Fibroblast of lung (primary cell): ENCODE data around the gene TMEM143. TPM values are rescaled to one million over a fixed set of nuclear protein-coding genes. Genes with fewer than 3 reads are reported as not detected.
A peak's percentile ranks its signal among the peaks of the same experiment; 100 is the strongest.

ENCODE experiments used
- DNase-seq, 2 donors: peaks; one replicate each; pipeline versions ENCODE4 v3.0.0 to v3.0.0-alpha.2; 2010; ENCODE audit warnings: low read depth in 2 of 2
- H2AFZ ChIP-seq: 2 replicates; pipeline ENCODE4 v1.5.1; 2012; ENCODE audit warnings: low read length, control low read depth, inconsistent platforms
- H3K27ac ChIP-seq: 2 replicates; pipeline ENCODE4 v1.5.1; 2011; ENCODE audit warnings: low read length, control low read depth; ENCODE audit not compliant: insufficient read depth
- H3K27me3 ChIP-seq: 2 replicates; pipeline ENCODE4 v1.5.1; 2011; ENCODE audit warnings: mild to moderate bottlenecking, low read length; ENCODE audit not compliant: control insufficient read depth, insufficient read depth
- H3K36me3 ChIP-seq: 2 replicates; pipeline ENCODE4 v1.5.1; 2011; ENCODE audit warnings: low read length; ENCODE audit not compliant: control insufficient read depth, insufficient read depth
- H3K4me1 ChIP-seq: 2 replicates; pipeline ENCODE4 v1.5.1; 2011; ENCODE audit warnings: low read length; ENCODE audit not compliant: control insufficient read depth, insufficient read depth; ENCODE audit errors: extremely low read depth
- H3K4me2 ChIP-seq: 2 replicates; pipeline ENCODE4 v1.5.1; 2011; ENCODE audit warnings: low read length, control low read depth; ENCODE audit not compliant: insufficient read depth; ENCODE audit errors: extremely low read depth
- H3K4me3 ChIP-seq, 4 experiments: fragments of 200-600 bp in 1 of 4; sonication (generic) in 1 of 4; replicated peaks in 1 of 4; 2 replicates each; pipeline ENCODE4 v1.5.1; 2011 to 2016; ENCODE audit warnings: low read length in 4 of 4, low read depth in 3 of 4, mild to moderate bottlenecking in 3 of 4, control low read depth in 2 of 4, inconsistent platforms in 1 of 4, mixed read lengths in 1 of 4; ENCODE audit not compliant: insufficient read depth in 1 of 4; ENCODE audit errors: control extremely low read depth in 1 of 4
- H3K79me2 ChIP-seq: 2 replicates; pipeline ENCODE4 v1.5.1; 2012; ENCODE audit warnings: mild to moderate bottlenecking, low read length, inconsistent platforms; ENCODE audit not compliant: control insufficient read depth, insufficient read depth
- H3K9ac ChIP-seq: 2 replicates; pipeline ENCODE4 v1.5.1; 2011; ENCODE audit warnings: mild to moderate bottlenecking, low read length, control low read depth; ENCODE audit not compliant: insufficient read depth
- H3K9me3 ChIP-seq: 2 replicates; pipeline ENCODE4 v1.5.1; 2012; ENCODE audit warnings: low read depth, low read length; ENCODE audit not compliant: control insufficient read depth, insufficient read depth
- H4K20me1 ChIP-seq: 2 replicates; pipeline ENCODE4 v1.5.1; 2011; ENCODE audit warnings: low read length; ENCODE audit not compliant: control insufficient read depth, insufficient read depth; ENCODE audit errors: extremely low read depth
- EZH2 ChIP-seq: IDR thresholded peaks from 2 replicates; pipeline ENCODE4 v1.5.1; 2012; ENCODE audit warnings: low read length, control low read depth, mild to moderate bottlenecking; ENCODE audit errors: missing control alignments
- polyA plus RNA-seq, 2 donors: library from polyadenylated mRNA; depleted of rRNA in 1 of 2; stranded (reverse) in 1 of 2; unstranded in 1 of 2; fragments of >200 nt; gene quantifications; 2 replicates each; pipeline ENCODE4 v1.2.1, GENCODE V29; 2011 to 2012; ENCODE audit warnings: missing spikeins in 1 of 2
- total RNA-seq: library from RNA; depleted of rRNA; stranded (reverse); fragments of >200 nt; gene quantifications from 2 replicates; pipeline ENCODE4 v1.2.1, GENCODE V29; 2014
- TF ChIP-seq, protein P1 (sequence below), 2 donors: IDR thresholded peaks in 1 of 2; conservative IDR thresholded peaks in 1 of 2; 1 replicate in 1 of 2; 2 replicates in 1 of 2; pipeline ENCODE4 v1.5.1; 2011 to 2012; ENCODE audit warnings: low read length in 2 of 2, control low read depth in 1 of 2, inconsistent platforms in 1 of 2, low read depth in 1 of 2, mild to moderate bottlenecking in 1 of 2

The TMEM143 gene
- total and polyA plus RNA-seq, 2 donors (not counting 1 experiment from before 2014, with no cell fraction given): 4.0 to 8.3 TPM

DNA sequence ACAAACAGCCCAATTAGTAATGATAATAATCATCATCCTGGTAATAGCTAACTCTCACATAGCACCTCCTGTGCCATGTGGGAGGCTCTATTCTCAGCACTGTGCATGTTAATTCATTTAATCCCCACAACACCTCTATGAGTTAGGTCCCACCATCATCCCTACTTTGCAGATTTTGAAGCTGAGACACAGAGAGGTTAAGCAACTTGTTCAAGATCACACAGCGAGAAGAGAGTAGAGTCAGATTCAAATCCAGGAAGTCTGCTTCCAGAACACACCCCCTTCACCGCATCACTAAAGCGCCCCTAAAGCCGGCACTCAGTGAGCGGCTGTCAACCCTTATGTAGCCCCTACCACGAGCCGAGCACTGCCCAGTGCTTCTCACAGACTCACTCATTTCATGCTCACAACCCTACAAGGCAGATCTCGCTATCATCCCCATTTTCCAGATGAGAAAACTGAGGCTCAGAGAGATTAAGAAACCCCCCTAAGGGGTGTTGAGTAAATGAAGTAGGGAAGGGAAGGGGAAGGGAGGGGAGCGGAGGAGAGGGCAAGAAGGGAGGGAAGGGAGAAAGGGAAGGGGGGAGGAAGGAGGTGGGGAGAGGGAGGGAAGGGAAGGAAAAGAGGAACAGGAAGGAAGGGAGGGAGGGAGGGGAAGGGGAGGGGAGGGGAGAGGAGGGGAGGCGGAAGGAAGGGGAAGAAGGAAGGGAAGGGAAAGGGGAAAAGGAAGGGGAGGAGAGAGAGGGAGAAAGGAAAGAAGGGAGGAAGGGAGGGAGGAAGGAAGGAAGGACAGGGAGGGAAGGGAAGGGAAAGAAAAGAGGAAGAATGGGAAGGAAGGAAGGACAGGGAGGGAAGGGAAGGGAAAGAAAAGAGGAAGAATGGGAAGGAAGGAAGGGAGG lies 22.0 kb downstream of the TMEM143 start:
- H3K9me3 ChIP-seq: no peaks in the 10 kb centered on the region
- H3K4me3 ChIP-seq: no peak overlapping the region
- H3K9ac ChIP-seq: no peak overlapping the region
- H3K79me2 ChIP-seq: no peaks in the 10 kb centered on the region
- no peaks in the 10 kb centered on the region for H3K36me3 ChIP-seq
- no peak overlapping the region for H3K4me2 ChIP-seq
- no peaks in the 10 kb centered on the region for H3K27me3 ChIP-seq
- no peak overlapping the region for H3K27ac ChIP-seq
- H4K20me1 ChIP-seq: no peaks in the 10 kb centered on the region
- no peak overlapping the region for H2AFZ ChIP-seq
- no peak for DNase-seq
- no peaks in the 10 kb centered on the region for H3K4me1 ChIP-seq
- TF ChIP-seq, protein P1, sequence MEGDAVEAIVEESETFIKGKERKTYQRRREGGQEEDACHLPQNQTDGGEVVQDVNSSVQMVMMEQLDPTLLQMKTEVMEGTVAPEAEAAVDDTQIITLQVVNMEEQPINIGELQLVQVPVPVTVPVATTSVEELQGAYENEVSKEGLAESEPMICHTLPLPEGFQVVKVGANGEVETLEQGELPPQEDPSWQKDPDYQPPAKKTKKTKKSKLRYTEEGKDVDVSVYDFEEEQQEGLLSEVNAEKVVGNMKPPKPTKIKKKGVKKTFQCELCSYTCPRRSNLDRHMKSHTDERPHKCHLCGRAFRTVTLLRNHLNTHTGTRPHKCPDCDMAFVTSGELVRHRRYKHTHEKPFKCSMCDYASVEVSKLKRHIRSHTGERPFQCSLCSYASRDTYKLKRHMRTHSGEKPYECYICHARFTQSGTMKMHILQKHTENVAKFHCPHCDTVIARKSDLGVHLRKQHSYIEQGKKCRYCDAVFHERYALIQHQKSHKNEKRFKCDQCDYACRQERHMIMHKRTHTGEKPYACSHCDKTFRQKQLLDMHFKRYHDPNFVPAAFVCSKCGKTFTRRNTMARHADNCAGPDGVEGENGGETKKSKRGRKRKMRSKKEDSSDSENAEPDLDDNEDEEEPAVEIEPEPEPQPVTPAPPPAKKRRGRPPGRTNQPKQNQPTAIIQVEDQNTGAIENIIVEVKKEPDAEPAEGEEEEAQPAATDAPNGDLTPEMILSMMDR (conservative IDR thresholded peaks at IDR 0.05 in 1 of 2, IDR thresholded peaks at IDR 0.05 in 1 of 2; ENCODE audit: low read depth in 1 of 2, low read length in 2 of 2): no peak
- TF ChIP-seq EZH2: no peak

DNA sequence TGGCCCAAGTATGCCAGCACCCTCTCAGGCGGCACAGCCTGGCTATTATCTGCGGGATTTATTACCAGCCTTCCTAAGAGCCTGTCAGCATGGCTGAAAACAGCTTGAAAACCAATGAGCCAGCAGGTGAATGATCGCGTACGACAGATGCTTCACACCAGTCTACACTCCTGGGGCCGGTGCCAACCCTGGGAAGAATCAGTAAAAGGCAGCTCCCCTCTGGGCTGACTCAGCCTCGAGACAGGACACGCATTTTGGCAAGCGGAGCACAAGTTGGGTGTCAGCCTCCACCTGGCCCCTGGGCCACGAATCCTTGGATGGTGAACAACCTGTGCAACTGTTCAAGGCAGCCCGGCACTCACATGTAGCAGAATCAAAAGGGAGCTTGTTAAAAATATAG lies 22.7 kb downstream of the TMEM143 start:
- H3K27ac ChIP-seq: no peak overlapping the region
- no peaks in the 10 kb centered on the region for H3K79me2 ChIP-seq
- no peak overlapping the region for H2AFZ ChIP-seq
- H4K20me1 ChIP-seq: no peaks in the 10 kb centered on the region
- H3K27me3 ChIP-seq: no peaks in the 10 kb centered on the region
- H3K9me3 ChIP-seq: no peaks in the 10 kb centered on the region
- no peaks in the 10 kb centered on the region for H3K36me3 ChIP-seq
- DNase-seq: peak in 1 of 2 donors; percentile 63
- H3K9ac ChIP-seq: no peak overlapping the region
- H3K4me3 ChIP-seq: no peak overlapping the region
- H3K4me2 ChIP-seq: no peak overlapping the region
- TF ChIP-seq EZH2: no peak
- TF ChIP-seq, protein P1 (conservative IDR thresholded peaks at IDR 0.05 in 1 of 2, IDR thresholded peaks at IDR 0.05 in 1 of 2; ENCODE audit: low read depth in 1 of 2, low read length in 2 of 2): no peak
- no peaks in the 10 kb centered on the region for H3K4me1 ChIP-seq

DNA sequence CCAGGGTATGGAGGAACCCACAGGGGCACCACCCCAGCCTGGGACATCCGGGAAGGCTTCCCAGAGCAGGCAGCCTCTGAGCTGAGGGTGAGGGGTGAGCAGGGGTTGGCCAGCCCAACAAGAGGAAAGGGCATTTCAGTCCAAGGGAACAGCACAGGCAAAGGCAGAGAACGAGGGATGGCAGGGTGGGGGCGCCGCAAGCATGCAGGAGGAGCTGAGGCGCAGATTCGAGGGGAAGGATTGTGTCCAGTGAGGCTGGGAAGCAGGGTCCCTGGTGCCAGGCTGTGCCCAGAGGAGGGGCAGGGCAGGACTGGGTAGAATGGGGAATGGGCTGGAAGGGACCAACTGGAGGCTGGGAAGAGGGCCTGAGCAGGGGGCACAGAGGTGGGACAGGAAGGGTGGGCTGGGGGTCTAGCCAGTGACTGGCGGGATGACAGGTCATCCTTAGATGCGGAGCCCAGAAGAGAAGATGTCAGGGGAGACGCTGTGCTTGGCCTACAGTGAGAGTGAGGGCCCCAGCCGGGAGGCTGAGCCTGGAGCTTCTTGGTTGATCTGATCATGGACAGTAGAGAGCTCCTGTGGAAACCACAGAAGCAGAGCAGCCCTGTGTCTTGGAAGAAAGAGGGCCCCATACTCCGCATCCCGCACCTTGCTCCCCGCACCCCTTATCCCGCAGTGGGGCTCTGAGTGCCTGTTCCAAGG lies 24.8 kb downstream of the TMEM143 start:
- Histone ChIP-seq H3K36me3 (no peaks in the 10 kb centered on the region), H3K79me2 (no peaks in the 10 kb centered on the region), H3K9me3 (no peaks in the 10 kb centered on the region), H2AFZ (no peak overlapping the region), H3K4me2 (no peak overlapping the region), H3K4me1 (no peaks in the 10 kb centered on the region), H3K9ac (no peak overlapping the region), H4K20me1 (no peaks in the 10 kb centered on the region), H3K4me3 (no peak overlapping the region), H3K27ac (no peak overlapping the region), H3K27me3 (no peaks in the 10 kb centered on the region)
- no peak for TF ChIP-seq EZH2
- TF ChIP-seq, protein P1 (conservative IDR thresholded peaks at IDR 0.05 in 1 of 2, IDR thresholded peaks at IDR 0.05 in 1 of 2; ENCODE audit: low read depth in 1 of 2, low read length in 2 of 2): no peak
- DNase-seq: no peak
